Activated CD8-positive, alpha-beta T cell treated with anti-CD3 and anti-CD28 coated beads for 36 hours (primary cell): ENCODE data around the gene HOTAIR. TPM values are rescaled to one million over a fixed set of nuclear protein-coding genes. Genes with fewer than 3 reads are reported as not detected.

Source experiments
- ATAC-seq: fragments of 200-7000 bp; cut with Tn5 transposase; one replicate; pipeline ENCODE4 v1.10.0; 2021; ENCODE audit warnings: mild to moderate bottlenecking, moderate library complexity
- CTCF ChIA-PET: fragments of 350-600 bp; sonication (Branson Sonifier 250); formaldehyde crosslinking; loops from one replicate; lab custom pipeline; 2021; ENCODE audit warnings: antibody characterized with exemption; lab: Charles Lee
- POLR2A ChIA-PET: fragments of 350-600 bp; sonication (Branson Sonifier 250); formaldehyde crosslinking; loops from one replicate; lab custom pipeline; 2021; ENCODE audit warnings: antibody characterized with exemption; lab: Charles Lee
- DNase-seq: peaks from one replicate; pipeline ENCODE4 v3.0.0-alpha.2; 2020
- H3K27ac Mint-ChIP-seq: one replicate; pipeline ENCODE4 v1.8.0; 2021; ENCODE audit warnings: mild to moderate bottlenecking, mixed read lengths
- H3K27me3 Mint-ChIP-seq: one replicate; pipeline ENCODE4 v1.8.0; 2021; ENCODE audit warnings: mixed read lengths
- H3K36me3 Mint-ChIP-seq: one replicate; pipeline ENCODE4 v1.8.0; 2021; ENCODE audit warnings: low read depth, mixed read lengths
- H3K4me1 Mint-ChIP-seq: one replicate; pipeline ENCODE4 v1.8.0; 2021; ENCODE audit warnings: low read depth, mixed read lengths
- H3K4me3 Mint-ChIP-seq: one replicate; pipeline ENCODE4 v1.8.0; 2021; ENCODE audit warnings: mild to moderate bottlenecking, moderate library complexity, mixed read lengths
- H3K9me3 Mint-ChIP-seq: one replicate; pipeline ENCODE4 v1.8.0; 2021; ENCODE audit warnings: mixed read lengths
- CTCF ChIP-seq: fragments of 200-600 bp; IDR thresholded peaks from one replicate; pipeline ENCODE4 v1.8.0; 2022; ENCODE audit warnings: antibody characterized with exemption, mild to moderate bottlenecking
- intact Hi-C: fragments of 100-400 bp; cut with micrococcal nuclease; formaldehyde crosslinking; loops from one replicate; pipeline ENCODE4 v1.10.0; 2022
- total RNA-seq, 2 experiments: library from RNA; stranded (reverse); gene quantifications; one replicate each; pipeline ENCODE4 v1.2.3, GENCODE V29; 2021

HOTAIR gene
- total RNA-seq, 2 experiments from 2014 or later, result not detected

GRCh38 chr12:53949631-53950436 lies 24.9 kb downstream of the HOTAIR start:
- H3K4me3 Mint-ChIP-seq, result no peak overlapping the region
- CTCF ChIA-PET, result interaction anchor here (0.6 to 1.6 kb wide), 3 partner anchors 57 to 395 kb away, joined by 3 read pairs; no protein-coding TSS in a partner anchor

GRCh38 chr12:53948650-53949593 lies 25.8 kb downstream of the HOTAIR start:
- DNase-seq, result no peak
- Mint-ChIP-seq H3K27ac (no peak overlapping the region), H3K4me1 (peaks cover 7% of the 10 kb centered on the region), H3K27me3 (peaks cover 93% of the 10 kb centered on the region), H3K4me3 (no peak overlapping the region), H3K36me3 (no peaks in the 10 kb centered on the region), H3K9me3 (no peaks in the 10 kb centered on the region)
- no peak for TF ChIP-seq CTCF
- no peak for ATAC-seq
- ChIA-PET POLR2A (no interaction called here), CTCF (interaction anchor here (1.6 kb wide), 1 partner anchor 58 kb away, joined by 3 read pairs; no protein-coding TSS in a partner anchor)
- intact Hi-C loops, result no loop called here

More at GRCh38 chr12:53949631-53950436, 24.9 kb downstream of the HOTAIR start:
- no peak overlapping the region for H3K27ac Mint-ChIP-seq
- intact Hi-C loops, result no loop called here
- peaks cover 94% of the 10 kb centered on the region for H3K27me3 Mint-ChIP-seq
- H3K9me3 Mint-ChIP-seq, result no peaks in the 10 kb centered on the region
- ATAC-seq (no peak), DNase-seq (no peak)
- H3K36me3 Mint-ChIP-seq, result no peaks in the 10 kb centered on the region
- no peak for TF ChIP-seq CTCF
- H3K4me1 Mint-ChIP-seq, result peaks cover 7% of the 10 kb centered on the region
- POLR2A ChIA-PET, result no interaction called here

GRCh38 chr12:53947743-53948142 lies 27.0 kb downstream of the HOTAIR start:
- intact Hi-C loops, result no loop called here
- no peaks in the 10 kb centered on the region for H3K9me3 Mint-ChIP-seq
- no peaks in the 10 kb centered on the region for H3K36me3 Mint-ChIP-seq
- no peak for TF ChIP-seq CTCF
- POLR2A ChIA-PET, result interaction anchor here (0.6 kb wide), 1 partner anchor 189 kb away, joined by 4 read pairs; no protein-coding TSS in a partner anchor
- CTCF ChIA-PET, result interaction anchor here (1.6 kb wide), 1 partner anchor 59 kb away, joined by 3 read pairs; no protein-coding TSS in a partner anchor
- H3K4me1 Mint-ChIP-seq, result peaks cover 3% of the 10 kb centered on the region
- H3K27me3 Mint-ChIP-seq, result peaks cover 90% of the 10 kb centered on the region
- no peak overlapping the region for H3K4me3 Mint-ChIP-seq
- no peak overlapping the region for H3K27ac Mint-ChIP-seq
- ATAC-seq (no peak), DNase-seq (no peak)

GRCh38 chr12:53944907-53945847 lies 29.6 kb downstream of the HOTAIR start:
- ATAC-seq (no peak), DNase-seq (no peak)
- H3K9me3 Mint-ChIP-seq, result no peaks in the 10 kb centered on the region
- POLR2A ChIA-PET, result interaction anchor here (1.0 to 1.3 kb wide), 2 partner anchors 8 to 637 kb away, joined by 3 read pairs; no protein-coding TSS in a partner anchor
- H3K4me1 Mint-ChIP-seq, result no peaks in the 10 kb centered on the region
- intact Hi-C loops, result no loop called here
- no peak for TF ChIP-seq CTCF
- H3K4me3 Mint-ChIP-seq, result no peak overlapping the region
- CTCF ChIA-PET, result interaction anchor here (0.6 to 1.4 kb wide), 3 partner anchors 24 to 445 kb away, joined by 3 read pairs; no protein-coding TSS in a partner anchor
- H3K27ac Mint-ChIP-seq, result no peak overlapping the region
- peaks cover 84% of the 10 kb centered on the region for H3K27me3 Mint-ChIP-seq
- H3K36me3 Mint-ChIP-seq, result no peaks in the 10 kb centered on the region
